HG03159 (cell line): Measurements from ENCODE around the gene AFAP1.

Experiments used
- ATAC-seq: cut with Tn5 transposase; IDR thresholded peaks from one replicate; pipeline ENCODE4 v1.9.1; 2021; ENCODE audit warnings: mild to moderate bottlenecking, moderate library complexity; ENCODE audit not compliant: unreplicated experiment

AFAP1 gene

DNA sequence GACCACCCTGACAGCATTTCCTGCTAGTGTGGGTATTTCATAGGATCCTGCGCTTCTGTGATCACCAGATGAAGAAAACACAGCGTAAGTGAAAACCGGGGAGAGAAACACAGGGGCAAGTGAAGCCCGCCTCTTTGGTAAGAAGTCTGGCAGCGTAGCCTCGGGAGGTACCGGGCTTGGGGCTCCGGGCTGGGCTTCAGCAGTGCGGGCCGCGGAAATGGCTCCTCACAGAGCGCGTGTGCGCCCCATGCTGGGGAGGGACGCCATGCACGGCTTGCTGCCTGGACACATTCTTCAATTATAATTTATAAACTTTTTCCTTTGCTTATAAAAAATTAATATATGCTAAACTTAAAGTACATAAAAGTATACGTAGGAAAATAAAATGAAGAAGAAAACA, 151.5 kb downstream of the AFAP1 start:
- ATAC-seq = no peak

DNA sequence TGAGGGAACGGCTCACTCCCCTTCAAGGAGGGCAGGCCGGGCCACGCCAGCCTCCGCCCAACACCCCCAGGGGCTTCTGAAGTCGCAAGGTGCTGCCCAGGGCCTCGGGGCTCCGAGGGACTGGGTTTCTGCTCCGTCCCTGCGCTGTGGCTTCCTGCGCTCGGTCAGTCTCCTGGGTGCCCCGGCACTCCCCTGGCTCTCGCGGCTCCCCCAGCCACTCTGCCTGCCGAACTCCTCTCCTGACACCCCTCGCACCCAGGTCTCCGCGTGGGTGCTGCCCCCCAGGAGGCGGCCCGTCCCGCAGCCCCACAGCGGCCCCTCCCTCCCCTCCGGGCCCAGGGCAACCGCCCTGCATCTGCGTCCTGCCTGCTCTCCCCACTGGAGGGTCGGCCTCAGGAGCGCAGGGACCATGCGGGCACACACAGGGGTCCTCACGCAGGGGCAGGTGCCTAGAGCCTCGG, 151.9 kb downstream of the AFAP1 start:
- no peak for ATAC-seq

DNA sequence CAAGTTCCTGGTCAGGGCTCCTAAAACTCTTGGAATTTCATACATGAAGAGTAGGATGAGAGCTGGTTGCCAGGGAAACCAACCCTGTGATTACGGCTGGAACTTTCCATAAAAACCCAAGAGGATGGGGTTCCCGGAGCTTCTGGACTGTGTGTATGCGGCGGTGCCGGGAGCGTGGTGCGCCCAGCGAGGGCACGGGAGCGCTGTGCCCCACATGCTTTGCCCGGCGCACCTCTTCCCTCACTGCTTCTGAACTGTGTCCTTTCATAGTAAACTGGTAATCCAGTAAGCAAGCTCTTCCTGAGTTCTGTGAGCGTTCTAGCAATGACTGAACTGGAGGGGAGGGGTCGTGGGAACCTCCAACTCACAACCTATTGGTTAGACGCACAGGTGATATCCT, 152.6 kb downstream of the AFAP1 start:
- ATAC-seq = no peak

DNA sequence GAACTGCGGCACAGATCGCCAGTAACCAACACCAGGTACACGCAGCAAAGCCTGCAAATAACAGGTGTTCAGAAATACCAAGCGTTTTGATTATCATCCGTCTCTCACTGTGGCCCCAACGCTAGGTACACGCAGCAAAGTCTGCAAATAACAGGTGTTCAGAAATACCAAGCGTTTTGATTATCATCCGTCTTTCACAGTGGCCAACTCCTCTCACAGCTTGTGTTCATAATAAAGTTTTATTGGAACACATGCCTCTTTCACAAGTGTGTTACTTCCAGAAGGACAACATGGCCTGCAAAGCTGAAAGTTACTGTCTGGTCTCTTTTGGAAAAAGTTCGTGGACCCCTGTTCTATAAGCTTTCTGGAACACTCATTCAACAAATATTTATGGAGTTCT, 153.1 kb downstream of the AFAP1 start:
- ATAC-seq = no peak

DNA sequence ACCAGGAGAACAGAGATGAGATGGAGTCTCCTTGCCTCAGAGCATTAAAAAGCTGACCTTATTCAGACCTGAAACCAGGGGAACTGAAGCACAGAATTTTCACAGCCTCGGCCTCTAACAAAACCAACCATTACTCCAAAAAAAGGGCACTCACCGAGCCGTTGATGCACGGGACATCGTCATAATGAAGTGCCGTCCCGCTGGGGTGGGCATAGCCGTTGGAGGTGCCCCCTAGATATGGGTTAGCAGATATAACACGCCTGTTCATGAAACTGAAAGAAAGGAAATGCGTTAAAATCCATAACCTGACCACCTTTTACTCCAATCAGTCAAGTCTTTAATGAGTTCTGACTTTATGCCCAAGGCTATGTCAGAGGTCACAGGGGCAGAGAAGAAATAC, 153.6 kb downstream of the AFAP1 start:
- ATAC-seq = no peak

DNA sequence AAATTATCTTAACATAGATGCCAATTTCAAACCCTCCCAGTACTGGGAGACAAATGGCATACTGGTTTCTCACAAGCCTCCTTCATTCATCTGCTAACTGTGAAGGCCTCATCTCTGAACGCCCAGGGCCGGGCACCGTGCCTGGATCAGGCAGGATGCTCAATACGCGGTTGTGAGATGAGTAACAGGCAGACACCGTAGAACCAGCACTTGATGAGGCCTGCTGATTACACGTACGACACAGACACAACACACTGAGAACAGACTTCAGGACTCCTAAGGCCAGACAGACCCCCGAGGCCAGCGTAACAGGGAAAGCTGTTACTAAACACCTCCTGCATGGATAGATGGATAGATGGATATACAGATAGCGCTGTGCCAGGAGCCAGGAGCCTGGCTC, 154.6 kb downstream of the AFAP1 start:
- no peak for ATAC-seq

DNA sequence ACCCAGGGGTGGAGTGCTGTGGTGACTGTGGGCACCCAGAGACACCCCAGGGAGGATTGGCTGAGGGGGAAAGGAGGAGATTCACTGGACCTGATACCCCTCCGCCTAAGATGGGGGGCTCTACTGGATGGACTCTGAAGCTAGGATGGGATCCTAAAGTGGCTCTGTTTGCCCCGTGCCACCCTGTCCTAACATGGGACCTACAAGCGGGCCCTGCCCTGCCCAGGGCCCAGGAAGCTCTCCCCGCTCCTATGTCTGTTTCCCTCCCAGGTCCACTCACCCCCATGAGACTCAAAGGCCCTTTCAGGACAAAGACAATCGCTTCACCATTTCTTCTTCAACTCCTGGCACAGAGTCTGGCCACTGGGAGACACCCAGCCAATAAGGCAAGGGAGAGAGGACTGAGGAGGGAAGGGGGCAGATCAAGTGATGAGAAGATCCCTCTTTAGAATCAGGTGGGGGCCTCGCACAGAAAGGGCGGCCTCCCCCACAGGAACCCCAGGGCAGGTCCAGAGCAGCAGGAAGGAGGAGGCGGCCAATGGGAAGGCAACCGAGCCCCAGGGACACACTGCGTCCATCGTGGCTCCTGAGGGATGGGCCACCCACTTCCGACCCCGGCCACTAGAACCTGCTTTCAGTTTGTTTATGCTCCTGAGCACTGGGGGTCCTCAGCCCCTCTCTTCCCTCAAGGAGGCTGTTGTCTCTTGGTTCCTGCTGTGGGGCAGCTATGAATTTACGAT, 155.4 kb downstream of the AFAP1 start:
- ATAC-seq = no peak

DNA sequence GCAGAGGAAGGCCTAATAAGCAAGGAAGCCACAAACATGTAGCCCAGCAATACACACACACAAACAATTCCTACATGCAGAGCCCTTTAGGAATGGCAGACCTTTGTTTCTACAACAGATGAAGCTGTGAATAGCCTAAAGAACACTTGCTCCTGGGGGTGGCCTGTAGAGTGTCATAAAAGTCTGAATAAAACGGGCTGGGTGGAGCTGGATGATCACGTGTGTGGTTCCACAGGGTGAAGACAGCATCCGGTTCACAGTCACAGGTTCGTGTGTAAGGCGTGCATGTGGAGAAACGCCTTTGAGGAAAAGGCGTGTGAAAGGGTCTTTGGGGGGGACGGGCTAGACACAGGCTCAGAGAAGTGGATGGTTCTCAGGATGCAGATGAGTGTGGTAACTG, 156.1 kb downstream of the AFAP1 start:
- ATAC-seq = no peak

DNA sequence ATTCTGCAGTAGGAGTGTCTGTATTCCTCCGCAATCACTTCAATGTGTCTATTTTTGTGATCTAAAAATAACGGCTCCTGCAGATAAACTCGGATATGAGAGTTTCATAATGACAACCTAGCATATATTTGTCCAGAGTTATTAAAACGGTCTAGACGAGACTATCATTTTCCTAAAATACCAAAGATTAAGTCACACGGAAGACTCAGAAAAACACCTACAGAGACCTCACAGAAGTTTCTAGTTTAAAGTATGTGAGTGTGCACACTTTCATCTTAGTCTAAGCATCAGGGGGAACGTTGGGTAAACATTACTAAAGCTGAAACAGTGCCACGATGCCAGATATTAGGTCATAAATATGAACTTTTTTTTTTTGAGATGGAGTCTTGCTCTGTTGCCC, 156.9 kb downstream of the AFAP1 start:
- ATAC-seq = no peak

DNA sequence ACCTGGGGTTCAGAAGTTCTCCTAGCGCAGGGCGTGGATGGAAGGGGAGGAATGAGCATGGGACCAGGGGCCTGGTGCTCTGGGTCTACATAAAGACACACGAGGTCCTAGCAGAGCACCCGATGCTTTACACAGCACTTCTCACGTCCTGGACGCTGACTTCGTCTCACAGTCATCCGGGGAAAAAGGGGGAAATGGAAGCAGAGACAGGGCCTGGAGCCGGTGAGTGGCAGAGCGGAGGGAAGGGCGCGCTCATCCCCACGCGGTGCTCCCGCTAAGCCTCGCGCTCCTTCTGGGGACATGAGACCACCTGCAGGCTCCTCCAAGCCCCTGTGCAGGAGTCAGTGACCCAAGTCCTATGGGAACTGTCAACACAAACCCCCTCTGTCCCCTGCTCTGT, 157.7 kb downstream of the AFAP1 start:
- no peak for ATAC-seq

DNA sequence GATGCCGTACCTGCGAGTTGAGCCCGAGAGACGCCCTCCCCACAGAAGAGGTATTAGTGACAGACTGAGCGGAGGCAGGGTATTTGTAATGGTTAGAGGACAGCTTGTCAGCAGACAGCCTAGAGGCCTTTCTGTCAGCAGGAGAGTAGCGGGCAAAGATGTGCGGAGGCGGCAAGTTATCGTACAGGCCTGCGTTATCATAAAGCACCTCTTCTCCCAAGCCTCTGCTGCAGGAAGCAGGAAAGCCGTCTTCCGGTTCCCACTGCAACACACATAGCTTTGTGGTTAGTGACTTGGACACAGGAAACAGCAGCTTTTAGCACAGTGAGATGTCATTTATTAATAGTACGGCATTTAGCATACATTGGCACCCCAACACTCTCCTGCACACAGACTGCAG, 158.3 kb downstream of the AFAP1 start:
- ATAC-seq = no peak

DNA sequence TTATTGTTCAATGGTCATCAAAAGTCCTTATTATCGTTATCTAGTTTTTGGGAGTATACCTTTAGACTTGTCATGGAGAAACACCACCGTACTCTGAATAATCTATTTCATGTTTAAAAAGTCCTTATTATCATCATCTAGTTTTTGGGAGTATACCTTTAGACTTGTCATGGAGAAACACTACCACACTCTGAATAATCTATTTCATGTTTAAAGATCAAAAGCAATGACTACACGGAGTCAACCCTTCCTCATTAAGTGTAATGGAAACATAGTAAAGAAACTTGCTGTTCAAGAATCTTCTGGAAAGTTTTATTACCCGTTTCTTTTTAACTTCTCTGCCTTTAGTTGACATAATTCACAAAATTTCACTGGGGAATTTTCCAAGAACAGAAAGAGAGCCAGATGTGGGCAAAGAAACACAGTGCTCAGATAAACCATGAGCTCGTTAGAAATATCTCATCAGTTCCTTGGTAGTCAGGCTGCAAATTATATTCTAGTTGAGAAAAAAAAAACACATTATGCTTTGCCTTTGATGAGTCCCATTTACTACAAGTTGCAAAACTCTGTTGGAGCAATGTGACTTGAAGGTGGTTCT, 158.8 kb downstream of the AFAP1 start:
- ATAC-seq = no peak

DNA sequence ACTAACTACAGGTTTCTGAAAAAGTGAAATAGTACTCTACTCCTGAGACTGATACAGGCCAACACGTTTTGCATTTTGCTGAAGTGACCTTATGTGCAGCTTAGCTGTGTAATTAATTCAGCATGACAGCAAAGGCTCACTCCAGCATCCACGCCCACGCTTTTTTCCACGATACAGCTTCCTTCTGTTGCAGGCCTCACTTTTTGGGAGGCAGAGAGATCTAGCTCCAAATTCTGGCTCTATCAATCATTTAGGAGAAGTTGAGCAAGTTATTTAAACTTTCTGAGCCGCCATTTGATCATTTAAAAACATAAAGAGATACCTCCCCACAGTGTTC, 160.3 kb downstream of the AFAP1 start:
- no peak for ATAC-seq

DNA sequence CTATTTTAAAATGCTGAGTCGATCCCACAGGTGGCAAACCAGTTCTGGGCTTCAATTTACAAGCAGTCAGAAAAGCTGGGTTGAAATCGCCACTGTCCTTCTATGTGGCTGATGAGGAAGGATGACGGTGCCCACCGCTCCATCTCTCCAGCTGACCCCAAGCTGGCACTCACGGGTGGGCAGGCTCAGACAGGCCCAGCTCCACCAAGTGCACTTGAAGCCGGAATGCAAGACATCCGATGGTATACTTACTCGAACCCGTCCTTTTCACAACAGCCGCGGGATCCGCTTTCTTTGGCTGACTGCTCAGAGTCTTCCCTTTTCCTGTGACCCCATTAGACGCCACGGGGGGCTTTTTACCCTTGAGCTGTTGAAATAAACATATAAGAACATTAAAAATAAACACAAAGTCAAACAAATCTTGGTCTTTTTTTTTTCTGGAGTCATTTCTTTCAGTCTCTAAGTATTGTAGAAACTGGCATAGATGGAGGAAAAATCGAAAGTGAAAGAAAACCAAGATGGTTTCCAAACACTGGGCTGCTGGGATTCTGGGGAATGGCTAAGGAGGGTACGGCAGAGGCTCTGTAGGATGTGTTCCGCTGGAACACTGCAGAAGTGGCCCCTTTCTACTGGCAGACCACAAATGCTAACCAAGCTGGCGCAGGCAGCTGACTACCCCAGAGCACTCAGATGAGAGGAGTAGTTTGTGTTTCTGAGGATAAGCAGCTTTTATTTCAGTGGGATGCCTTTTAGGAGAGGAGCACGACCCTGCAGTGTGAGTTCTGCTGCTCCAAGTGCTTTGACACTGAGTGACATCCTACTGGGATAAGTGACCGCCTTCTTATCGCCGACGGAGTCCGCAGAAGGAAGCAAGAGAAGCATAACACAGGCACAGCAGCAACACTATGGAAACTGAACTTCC, 160.9 kb downstream of the AFAP1 start:
- ATAC-seq = no peak

DNA sequence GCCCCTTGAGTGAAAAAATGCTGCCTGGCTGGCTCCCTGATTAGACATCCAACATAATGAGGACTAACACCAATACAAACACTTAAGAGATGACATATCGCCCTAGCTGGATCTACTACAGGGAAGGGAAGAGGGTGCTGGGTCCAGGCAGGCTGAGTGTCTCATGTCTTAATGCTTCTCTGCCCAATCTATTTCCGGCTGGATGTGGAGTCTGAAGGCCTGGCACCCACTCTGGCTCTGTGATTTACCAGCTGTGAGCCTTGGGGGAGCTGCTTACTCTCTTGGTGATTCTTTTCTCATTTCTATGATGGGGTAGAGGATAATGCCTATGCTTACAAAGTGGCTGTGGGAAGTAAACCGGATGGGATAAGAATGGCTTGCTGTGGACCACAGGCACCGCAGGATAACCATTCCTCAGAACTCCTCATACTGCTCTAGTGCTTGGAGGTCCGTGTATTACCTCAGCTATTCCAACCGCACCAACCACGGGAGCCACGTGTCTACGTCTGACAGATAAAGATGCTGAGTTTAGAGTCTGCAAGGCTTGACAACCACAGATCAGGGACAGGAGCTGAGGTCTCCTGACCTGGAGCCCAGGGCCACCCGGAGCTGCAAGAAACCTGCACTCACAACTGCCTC, 161.7 kb downstream of the AFAP1 start:
- no peak for ATAC-seq

DNA sequence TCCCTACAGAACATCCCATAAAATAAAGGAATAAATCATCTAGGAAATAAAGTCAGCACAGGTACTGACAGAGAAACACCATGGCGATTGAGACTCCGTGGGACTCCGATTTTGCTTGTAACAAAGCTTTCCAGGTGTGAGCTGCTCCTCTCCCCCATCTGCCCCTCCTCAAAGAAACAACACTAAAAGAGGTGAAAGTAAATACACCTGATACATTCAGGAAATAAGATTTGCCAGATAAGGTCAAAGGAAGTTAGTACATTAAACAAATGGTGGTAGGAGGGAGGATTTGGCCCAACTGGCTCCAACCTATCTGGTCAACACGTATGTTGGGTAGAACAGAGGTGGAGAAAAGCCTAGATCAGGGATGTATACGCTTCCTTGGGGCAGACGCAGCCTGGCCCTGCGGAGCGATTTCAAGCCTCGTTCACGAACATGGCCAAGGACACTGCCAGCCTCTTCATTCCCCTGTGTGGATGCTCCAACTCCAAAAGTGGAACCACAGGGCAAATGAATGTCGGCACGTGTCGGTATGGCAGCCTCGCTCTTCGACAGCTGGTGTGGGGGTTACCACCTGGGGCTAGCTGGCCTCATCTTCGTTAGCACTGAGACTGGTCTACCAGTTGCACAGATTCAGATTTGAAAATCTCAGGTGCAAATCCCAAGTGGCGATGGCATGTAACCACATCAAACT, 162.5 kb downstream of the AFAP1 start:
- ATAC-seq = no peak

DNA sequence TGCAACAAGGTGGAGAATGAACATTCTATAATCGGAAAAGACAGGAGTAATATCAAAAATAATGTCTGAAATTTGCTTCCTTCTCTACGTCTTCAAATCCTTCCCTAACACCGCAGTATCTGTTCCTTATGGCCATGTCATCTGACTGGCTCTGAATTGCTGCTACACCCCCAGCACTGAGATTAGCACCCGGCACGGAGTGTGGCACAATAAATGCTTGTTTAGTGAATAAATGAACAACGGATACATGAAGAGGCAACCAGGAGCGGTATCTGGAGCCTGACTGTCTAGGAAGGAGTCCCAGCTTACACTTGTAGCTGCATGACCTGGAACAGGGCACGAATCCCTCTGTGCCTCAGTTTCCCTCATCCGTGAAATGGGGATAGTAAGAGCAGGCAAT, 164.3 kb downstream of the AFAP1 start:
- ATAC-seq = no peak

DNA sequence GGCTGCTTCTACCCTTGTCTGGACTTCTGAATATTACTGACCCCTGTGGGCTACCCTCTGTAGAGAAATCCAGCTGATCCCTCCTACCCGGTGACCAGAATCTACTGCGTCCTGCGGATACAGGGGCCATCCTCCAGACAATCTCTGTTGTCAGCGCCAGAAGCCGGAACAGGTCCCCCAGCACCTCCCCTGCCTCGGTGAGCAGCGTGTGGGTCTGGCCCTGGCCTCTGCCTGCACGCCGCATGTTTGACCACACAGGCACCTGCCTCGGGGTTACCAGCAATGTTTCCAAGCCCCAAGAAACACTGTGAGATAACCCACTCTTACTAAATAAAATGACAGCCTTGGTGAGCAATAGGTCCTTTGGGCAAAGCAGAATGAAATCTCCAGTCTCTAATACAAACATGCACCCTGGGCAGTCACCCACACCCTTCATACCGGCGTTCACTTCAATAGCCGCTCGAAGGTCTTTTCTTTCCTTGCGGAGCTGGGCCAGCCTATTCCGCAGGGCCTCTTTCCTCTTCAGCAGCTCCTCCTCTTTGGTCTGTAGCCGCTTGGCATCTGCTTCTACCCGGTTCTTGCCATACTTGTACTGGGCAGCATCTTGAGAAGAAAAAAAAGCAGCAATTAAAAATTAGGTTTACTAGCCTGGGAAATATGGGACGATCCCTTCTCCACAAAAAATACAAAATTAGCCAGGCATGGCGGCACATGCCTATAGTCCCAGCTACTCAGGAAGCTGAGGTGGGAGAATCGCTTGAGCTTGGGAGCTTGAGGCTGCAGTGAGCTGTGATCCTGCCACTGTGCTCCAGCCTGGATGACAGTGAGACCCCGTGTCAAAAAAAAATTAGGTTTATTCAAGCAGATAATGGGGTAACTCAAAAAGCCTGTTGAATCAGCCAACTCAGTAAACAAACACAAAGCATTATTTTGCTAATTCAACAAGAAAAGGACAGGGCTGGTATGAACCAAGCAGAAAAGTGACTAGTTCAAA, 165.1 kb downstream of the AFAP1 start:
- ATAC-seq = no peak

DNA sequence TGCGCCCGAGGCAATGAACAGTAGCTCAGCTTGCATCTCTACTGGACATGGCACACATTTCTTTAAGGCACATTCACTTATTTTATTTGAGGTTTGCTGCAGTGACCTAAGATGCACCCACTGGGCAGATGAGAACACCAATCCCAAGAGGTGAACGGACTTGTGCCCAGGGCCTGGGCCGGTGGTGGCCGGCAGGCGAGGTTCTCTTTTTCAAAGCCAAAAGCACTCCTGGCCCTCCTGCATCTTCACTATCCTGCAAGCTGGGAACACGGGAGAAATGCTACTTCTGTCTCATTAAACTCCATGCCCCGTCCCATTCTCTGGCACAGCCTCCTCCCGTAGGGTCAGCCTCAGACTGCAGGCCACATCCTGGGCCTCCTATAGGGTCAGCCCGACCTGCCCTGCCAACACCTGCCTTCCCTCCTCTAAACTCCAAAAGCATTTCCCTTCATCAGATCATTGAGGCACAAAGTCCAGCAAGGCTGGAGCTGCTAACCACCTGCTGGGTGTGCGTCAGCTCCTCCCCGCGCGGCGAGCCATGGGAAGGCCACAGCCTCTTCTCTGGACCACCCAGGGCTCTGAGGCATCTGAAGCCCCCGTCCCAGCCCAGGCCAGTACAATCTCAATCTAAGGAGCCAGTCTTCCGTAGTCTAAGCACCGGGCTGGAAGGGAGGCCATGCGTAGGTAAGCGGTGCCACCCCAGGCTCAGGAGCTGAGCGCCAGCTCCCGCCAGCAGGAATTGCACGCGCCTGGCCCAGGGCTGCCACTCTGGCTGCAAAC, 166.1 kb downstream of the AFAP1 start:
- ATAC-seq = no peak
